ENCODE measurements around the gene P2RX6.
"Not testable (repeated sequence)": the region's sequence is repeated elsewhere in the genome, so short reads cannot be mapped to it uniquely, and the experiment has no call there.

P2RX6 gene

GRCh38 chr22:21031545-21032036 lies 16.6 kb downstream of the P2RX6 start:
- no peak for DNase-seq (ENCODE audit: low read depth, low spot score)

GRCh38 chr22:21032037-21032867 lies 17.3 kb downstream of the P2RX6 start, which contains the start of gene SLC7A4:
Gene SLC7A4 (minus strand): TSS chr22:21032561. CDS start chr22:21031812, 749 bp downstream.
- no peak for DNase-seq (ENCODE audit: low read depth, low spot score)

- DNase-seq (ENCODE audit: low read depth, low spot score): no peak
Measured at GRCh38 chr22:21032868-21033688, 18.1 kb downstream of the P2RX6 start.

GRCh38 chr22:21033895-21034294 lies 18.9 kb downstream of the P2RX6 start:
- no peak for DNase-seq (ENCODE audit: low read depth, low spot score)

GRCh38 chr22:21034989-21035388 lies 20.0 kb downstream of the P2RX6 start:
- DNase-seq (ENCODE audit: low read depth, low spot score): no peak

- peak; percentile 26 for DNase-seq (ENCODE audit: low read depth, low spot score)
Measured at GRCh38 chr22:21038405-21038804, 23.4 kb downstream of the P2RX6 start.

- DNase-seq (ENCODE audit: low read depth, low spot score): not testable (repeated sequence)
Measured at GRCh38 chr22:21039158-21039557, 24.2 kb downstream of the P2RX6 start.

- no peak for DNase-seq (ENCODE audit: low read depth, low spot score)
Measured at GRCh38 chr22:21041937-21042336, 27.0 kb downstream of the P2RX6 start.

- DNase-seq (ENCODE audit: low read depth, low spot score): no peak
Measured at GRCh38 chr22:21042978-21043859, 28.3 kb downstream of the P2RX6 start.

- no peak for DNase-seq (ENCODE audit: low read depth, low spot score)
Measured at GRCh38 chr22:21043860-21044535, 29.0 kb downstream of the P2RX6 start.

- DNase-seq (ENCODE audit: low read depth, low spot score): peak; percentile 69
Measured at GRCh38 chr22:21044931-21045584, 30.1 kb downstream of the P2RX6 start.

- peak; percentile 98 for DNase-seq (ENCODE audit: low read depth, low spot score)
Measured at GRCh38 chr22:21045585-21046294, 30.8 kb downstream of the P2RX6 start, which contains the start of gene LRRC74B. Gene LRRC74B (plus strand): TSS chr22:21045946. CDS start chr22:21045987, 41 bp downstream.

GRCh38 chr22:21047035-21047661 lies 32.2 kb downstream of the P2RX6 start:
- no peak for DNase-seq (ENCODE audit: low read depth, low spot score)

- DNase-seq (ENCODE audit: low read depth, low spot score): no peak
Measured at GRCh38 chr22:21047730-21048129, 32.8 kb downstream of the P2RX6 start.

GRCh38 chr22:21048448-21048847 lies 33.5 kb downstream of the P2RX6 start:
- not testable (repeated sequence) for DNase-seq (ENCODE audit: low read depth, low spot score)

GRCh38 chr22:21048965-21049364 lies 34.0 kb downstream of the P2RX6 start:
- not testable (repeated sequence) for DNase-seq (ENCODE audit: low read depth, low spot score)

GRCh38 chr22:21051145-21051830 lies 36.3 kb downstream of the P2RX6 start:
- no peak for DNase-seq (ENCODE audit: low read depth, low spot score)

GRCh38 chr22:21051831-21052400 lies 37.0 kb downstream of the P2RX6 start:
- DNase-seq (ENCODE audit: low read depth, low spot score): no peak
